ENCODE data around the gene PRSS22.

Gene PRSS22

DNA sequence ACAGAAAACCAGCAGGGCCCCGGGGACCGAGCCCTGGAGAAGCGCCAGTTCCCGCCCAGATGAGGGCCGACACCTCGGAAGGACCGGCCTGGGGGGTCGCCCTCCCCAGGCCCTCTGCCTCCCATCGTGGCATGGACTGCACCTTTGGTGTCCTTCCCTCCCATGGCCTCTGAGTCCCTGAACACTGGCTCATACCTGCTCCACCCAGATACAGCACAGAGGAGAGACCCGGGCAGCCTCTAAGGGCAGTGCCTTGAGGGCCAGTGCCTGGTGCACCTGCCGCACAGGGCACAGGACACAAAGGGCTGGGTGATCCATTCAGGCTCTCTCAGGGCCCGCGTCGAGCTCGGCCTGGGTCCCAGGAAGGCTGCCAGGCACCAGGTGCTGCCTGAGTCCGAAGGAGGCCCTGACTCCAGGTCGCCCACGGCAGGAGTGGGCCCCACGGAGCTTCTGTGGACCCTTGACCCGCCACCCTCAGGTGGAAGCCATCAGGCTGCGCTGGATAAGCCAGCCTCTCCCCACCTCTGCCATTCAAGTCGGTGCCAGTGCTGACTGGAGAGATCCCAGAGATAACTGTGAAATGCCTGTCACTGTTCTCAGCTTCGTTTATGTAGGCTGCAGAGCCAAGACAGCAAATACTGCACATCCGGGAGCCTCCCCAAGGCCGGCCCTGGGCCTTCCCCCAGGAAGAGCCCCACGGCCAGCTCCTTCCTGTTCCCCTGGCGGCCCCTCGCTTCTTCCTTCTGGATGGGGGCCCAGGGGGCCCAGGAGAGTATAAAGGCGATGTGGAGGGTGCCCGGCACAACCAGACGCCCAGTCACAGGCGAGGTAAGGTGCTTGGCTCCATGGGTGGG is 28.2 kb downstream of the PRSS22 start, which contains the start of gene ZG16B:
Gene ZG16B, plus strand, starts transcription at position 803 of the 854 bp plus-strand sequence. CDS start 139 bp downstream, outside the sequence.
- DNase-seq (ENCODE audit: low read depth, low spot score): no peak

GRCh38 chr16:2828876-2829430 is 29.0 kb downstream of the PRSS22 start:
- no peak for DNase-seq (ENCODE audit: low read depth, low spot score)

DNA sequence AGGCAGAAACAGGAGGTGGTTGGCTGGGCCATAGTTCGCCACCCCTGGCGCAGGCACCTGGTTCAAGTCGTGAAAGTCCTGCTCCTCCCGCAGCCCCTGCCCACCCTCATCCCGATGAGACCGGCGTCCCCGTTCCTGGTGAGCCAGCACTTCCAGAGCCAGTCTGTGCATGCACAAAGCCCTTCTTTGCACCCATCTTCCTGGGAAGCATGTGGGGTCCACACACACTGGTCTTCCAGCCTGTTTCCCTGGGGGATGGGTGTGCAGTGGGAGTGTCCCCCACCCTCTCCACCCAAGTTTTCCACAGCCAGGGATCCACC is 29.5 kb downstream of the PRSS22 start:
- DNase-seq (ENCODE audit: low read depth, low spot score): no peak

GRCh38 chr16:2827831-2828520 is 30.0 kb downstream of the PRSS22 start:
- DNase-seq (ENCODE audit: low read depth, low spot score): no peak

- DNase-seq (ENCODE audit: low read depth, low spot score): no peak
Measured at GRCh38 chr16:2827374-2827791, 30.6 kb downstream of the PRSS22 start.

GRCh38 chr16:2826591-2827373 is 31.2 kb downstream of the PRSS22 start:
- no peak for DNase-seq (ENCODE audit: low read depth, low spot score)

GRCh38 chr16:2825906-2826305 is 32.1 kb downstream of the PRSS22 start:
- DNase-seq (ENCODE audit: low read depth, low spot score): no peak

GRCh38 chr16:2825049-2825742 is 32.8 kb downstream of the PRSS22 start:
- no peak for DNase-seq (ENCODE audit: low read depth, low spot score)

DNA sequence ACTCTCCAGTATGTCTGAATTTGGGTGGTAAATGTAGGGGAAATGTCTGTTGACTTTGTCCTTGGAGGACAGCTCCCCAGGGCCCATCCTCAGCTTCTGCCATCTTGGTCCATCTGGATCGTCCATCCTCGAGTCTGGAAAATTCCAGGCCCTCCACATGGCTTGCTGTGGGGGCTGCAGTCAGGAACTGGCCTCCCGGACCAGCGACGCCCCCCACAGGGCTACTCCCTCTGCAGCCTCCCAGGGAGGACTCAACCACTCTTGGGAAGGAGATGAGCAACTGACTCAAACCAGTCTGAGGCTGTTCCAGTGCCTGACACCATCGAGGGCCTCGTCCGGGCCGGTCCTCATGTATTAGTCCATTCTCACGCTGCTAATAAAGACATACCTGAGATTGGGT is 33.3 kb downstream of the PRSS22 start:
- no peak for DNase-seq (ENCODE audit: low read depth, low spot score)

GRCh38 chr16:2822496-2822895 is 35.5 kb downstream of the PRSS22 start:
- no peak for DNase-seq (ENCODE audit: low read depth, low spot score)

- DNase-seq (ENCODE audit: low read depth, low spot score): no peak
Measured at GRCh38 chr16:2822158-2822495, 35.8 kb downstream of the PRSS22 start.

DNA sequence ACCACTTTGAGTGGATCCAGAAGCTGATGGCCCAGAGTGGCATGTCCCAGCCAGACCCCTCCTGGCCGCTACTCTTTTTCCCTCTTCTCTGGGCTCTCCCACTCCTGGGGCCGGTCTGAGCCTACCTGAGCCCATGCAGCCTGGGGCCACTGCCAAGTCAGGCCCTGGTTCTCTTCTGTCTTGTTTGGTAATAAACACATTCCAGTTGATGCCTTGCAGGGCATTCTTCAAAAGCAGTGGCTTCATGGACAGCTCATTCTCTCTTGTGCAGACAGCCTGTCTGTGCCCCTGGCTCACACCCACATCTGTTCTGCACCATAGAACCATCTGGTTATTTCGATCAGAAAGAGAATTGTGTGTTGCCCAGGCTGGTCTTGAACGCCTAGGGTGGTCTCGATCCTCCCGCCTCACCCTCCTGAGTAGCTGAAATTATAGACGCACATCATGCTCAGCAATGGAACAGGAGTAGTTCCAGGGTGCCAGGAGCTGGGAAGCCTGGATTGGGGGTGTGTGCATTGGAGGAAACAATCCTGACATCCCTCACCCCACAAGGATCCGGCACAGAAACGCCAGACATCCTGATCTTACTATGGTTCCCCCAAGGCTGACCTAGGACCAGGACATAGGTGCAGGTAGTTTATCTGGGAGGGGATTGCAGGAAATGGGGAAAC is 36.3 kb downstream of the PRSS22 start:
- DNase-seq (ENCODE audit: low read depth, low spot score): peak; percentile 76

DNA sequence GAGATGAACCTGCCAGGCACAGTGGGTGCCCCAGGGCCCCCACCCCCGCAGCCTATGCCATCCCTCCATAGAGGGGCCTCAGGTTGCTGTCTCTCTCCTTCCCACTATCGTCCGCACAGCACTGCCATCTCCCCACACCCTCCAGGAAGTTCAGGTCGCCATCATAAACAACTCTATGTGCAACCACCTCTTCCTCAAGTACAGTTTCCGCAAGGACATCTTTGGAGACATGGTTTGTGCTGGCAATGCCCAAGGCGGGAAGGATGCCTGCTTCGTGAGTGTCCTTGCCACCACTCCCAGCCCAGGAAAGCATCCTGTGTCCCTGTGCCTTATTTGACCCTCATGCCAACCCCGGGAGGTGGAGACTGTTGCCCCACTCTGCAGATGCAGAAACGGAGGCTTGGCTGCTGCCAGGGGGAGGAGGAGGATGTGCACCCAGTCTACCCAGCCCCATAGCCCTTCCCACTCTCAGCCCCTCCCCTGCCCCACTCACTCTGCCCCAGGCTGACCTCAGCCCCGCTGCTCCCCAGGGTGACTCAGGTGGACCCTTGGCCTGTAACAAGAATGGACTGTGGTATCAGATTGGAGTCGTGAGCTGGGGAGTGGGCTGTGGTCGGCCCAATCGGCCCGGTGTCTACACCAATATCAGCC is 37.0 kb downstream of the PRSS22 start:
- DNase-seq (ENCODE audit: low read depth, low spot score): no peak

- DNase-seq (ENCODE audit: low read depth, low spot score): peak; percentile 70
Measured at GRCh38 chr16:2819939-2820835, 37.8 kb downstream of the PRSS22 start.

DNA sequence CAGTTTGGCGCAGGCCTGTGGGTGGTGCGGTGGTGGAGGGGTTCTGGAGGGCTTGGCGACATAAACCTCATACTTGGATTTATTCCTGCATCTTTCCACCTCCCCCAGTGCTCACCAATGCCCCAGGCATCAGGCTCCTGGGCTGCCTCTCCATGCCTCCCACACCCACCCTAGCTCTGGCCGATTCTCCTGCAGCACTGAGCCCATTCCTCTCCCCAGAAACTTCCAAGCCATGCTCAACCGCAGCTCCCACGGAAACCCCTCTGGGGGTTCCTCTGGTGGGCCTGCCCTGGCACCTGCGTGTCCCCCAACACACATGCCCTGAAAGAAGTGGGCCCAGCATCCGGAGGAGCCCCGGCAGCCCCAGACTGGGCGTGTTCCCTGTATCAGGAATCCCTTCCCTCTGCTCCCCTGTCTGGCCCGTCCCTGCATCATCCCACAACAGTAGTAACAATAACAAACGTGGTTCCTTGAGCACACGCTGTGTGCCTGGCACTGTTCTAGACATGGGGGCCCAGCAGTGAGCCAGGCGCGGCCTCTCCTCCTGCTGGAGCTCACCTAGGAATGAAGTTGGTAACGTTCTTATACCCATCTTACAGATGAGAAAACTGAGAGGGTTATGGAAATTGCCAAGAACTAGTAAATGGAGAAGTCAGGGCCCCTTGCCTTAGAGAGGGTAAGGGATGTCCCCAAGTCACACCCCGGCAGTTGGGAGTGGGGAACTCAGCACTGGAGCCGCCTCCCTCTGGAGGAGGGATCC is 38.6 kb downstream of the PRSS22 start:
- no peak for DNase-seq (ENCODE audit: low read depth, low spot score)

GRCh38 chr16:2818272-2818876 is 39.6 kb downstream of the PRSS22 start:
- DNase-seq (ENCODE audit: low read depth, low spot score): no peak

DNA sequence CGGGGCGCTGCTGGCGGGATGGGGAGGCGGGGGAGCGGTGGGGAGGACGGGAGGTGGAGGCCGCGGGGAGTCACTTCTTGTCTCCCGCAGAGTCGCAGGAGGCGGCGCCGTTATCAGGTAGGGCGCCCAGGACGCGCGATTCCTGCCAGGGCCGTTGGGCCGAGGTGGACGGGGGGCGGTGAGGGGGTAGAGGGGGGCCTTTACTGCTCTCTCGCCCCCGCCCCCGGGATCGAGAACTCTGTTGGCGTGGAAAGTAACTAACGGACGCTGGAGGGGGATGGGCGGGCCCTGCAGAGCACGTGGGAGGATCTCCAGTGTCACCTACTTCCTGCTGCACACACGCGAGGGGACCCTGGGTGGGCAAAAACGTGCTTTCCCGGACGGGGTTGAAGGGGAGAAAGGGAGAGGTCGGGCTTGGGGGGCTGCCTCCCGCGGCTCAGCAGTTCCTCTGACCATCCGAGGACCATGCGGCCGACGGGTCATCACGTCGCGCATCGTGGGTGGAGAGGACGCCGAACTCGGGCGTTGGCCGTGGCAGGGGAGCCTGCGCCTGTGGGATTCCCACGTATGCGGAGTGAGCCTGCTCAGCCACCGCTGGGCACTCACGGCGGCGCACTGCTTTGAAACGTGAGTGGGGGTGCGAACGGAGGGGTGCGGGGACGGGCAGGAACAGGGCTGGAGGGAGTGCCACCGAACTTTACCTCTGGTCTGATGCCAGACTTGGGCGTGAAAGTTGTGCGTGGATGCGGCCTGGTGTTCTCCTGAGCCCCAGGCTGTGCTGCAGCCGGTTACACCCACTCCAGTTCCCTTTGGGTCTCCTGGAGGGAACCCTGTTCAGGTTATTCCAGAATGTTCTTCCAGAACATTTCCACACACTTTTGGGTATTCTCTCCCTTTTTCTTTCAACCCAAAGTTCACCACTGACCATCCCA is 40.4 kb downstream of the PRSS22 start:
- DNase-seq (ENCODE audit: low read depth, low spot score): no peak

All from ELF-1 (cell line).